HEK293T (cell line): ENCODE results near the gene CDH12.

Source experiments
- ELF4 ChIP-seq: fragments of 450-650 bp; IDR thresholded peaks from 2 replicates; pipeline ENCODE4 v1.6.1; 2017; ENCODE audit warnings: antibody characterized with exemption
- FOXA1 ChIP-seq: fragments of 450-650 bp; IDR thresholded peaks from 2 replicates; pipeline ENCODE4 v1.6.1; 2016; ENCODE audit warnings: mild to moderate bottlenecking
- FOXK2 ChIP-seq: fragments of 450-650 bp; IDR thresholded peaks from 2 replicates; pipeline ENCODE4 v1.6.1; 2016; ENCODE audit warnings: mild to moderate bottlenecking
- LEF1 ChIP-seq: fragments of 450-650 bp; IDR thresholded peaks from 2 replicates; pipeline ENCODE4 v1.6.1; 2017; ENCODE audit warnings: mild to moderate bottlenecking, borderline replicate concordance
- SUZ12 ChIP-seq: fragments of 450-650 bp; IDR thresholded peaks from 2 replicates; pipeline ENCODE4 v1.6.1; 2016; ENCODE audit warnings: mild to moderate bottlenecking

DNA sequence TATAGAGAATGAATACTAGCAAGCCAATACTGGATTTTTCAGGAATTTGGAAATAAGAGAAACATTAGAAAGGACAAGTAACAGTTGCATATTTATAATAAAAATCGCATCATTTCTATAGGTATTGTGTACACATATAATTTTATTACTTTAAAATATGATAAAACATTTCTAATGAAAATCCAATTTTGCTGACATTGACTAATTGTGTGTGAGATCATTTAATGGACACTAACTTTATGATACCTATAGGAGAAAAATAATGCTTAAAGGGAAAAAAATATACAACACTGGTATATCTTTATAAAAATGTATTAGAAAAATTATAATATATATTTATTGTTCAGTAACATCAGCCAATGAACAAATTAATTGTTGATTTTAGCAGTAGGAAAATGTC is 557.3 kb downstream of the CDH12 start:
- no peak for TF ChIP-seq FOXA1
- TF ChIP-seq ELF4, result no peak
- no peak for TF ChIP-seq SUZ12
- no peak for TF ChIP-seq FOXK2
- TF ChIP-seq LEF1, result no peak
